HG03159 (cell line): ENCODE results near the gene FURIN.
A peak's percentile ranks its signal among the peaks of the same experiment; 100 is the strongest.

ENCODE experiments used
- ATAC-seq: cut with Tn5 transposase; IDR thresholded peaks from one replicate; pipeline ENCODE4 v1.9.1; 2021; ENCODE audit warnings: mild to moderate bottlenecking, moderate library complexity; ENCODE audit not compliant: unreplicated experiment

Gene FURIN

DNA sequence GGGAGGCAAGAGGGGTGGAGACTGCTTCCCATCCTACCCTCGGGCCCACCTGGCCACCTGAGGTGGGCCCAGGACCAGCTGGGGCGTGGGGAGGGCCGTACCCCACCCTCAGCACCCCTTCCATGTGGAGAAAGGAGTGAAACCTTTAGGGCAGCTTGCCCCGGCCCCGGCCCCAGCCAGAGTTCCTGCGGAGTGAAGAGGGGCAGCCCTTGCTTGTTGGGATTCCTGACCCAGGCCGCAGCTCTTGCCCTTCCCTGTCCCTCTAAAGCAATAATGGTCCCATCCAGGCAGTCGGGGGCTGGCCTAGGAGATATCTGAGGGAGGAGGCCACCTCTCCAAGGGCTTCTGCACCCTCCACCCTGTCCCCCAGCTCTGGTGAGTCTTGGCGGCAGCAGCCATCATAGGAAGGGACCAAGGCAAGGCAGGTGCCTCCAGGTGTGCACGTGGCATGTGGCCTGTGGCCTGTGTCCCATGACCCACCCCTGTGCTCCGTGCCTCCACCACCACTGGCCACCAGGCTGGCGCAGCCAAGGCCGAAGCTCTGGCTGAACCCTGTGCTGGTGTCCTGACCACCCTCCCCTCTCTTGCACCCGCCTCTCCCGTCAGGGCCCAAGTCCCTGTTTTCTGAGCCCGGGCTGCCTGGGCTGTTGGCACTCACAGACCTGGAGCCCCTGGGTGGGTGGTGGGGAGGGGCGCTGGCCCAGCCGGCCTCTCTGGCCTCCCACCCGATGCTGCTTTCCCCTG lies 13.8 kb downstream of the FURIN start:
- ATAC-seq: no peak

DNA sequence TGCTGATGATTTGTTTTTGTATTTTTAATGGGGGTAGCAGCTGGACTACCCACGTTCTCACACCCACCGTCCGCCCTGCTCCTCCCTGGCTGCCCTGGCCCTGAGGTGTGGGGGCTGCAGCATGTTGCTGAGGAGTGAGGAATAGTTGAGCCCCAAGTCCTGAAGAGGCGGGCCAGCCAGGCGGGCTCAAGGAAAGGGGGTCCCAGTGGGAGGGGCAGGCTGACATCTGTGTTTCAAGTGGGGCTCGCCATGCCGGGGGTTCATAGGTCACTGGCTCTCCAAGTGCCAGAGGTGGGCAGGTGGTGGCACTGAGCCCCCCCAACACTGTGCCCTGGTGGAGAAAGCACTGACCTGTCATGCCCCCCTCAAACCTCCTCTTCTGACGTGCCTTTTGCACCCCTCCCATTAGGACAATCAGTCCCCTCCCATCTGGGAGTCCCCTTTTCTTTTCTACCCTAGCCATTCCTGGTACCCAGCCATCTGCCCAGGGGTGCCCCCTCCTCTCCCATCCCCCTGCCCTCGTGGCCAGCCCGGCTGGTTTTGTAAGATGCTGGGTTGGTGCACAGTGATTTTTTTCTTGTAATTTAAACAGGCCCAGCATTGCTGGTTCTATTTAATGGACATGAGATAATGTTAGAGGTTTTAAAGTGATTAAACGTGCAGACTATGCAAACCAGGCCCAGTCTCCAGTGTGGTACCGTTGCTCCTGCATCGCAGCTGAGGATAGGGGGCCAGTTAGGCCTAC lies 14.6 kb downstream of the FURIN start:
- ATAC-seq: no peak

DNA sequence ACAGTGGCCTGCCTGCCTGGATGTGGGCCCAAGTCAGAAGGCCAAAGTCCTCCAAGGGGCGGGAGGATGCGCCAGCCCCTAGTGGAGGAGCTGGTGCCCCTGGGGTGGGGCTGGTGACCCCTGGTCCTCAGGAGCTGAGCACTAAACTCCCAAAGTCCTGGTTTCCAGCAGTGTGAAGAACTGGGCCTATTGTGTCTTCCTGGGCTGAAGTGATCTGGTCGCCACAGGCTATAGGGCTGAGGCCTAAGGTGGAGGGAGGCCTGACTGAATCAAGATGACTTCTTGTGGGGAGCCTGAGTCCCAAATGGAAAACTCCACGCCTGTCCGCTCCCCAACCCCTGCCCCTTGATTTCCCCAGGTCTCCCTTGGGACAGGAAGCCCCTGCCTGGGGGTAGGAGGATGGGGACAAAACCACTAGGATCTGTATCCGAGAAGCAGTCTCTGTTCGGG lies 15.2 kb downstream of the FURIN start:
- no peak for ATAC-seq

DNA sequence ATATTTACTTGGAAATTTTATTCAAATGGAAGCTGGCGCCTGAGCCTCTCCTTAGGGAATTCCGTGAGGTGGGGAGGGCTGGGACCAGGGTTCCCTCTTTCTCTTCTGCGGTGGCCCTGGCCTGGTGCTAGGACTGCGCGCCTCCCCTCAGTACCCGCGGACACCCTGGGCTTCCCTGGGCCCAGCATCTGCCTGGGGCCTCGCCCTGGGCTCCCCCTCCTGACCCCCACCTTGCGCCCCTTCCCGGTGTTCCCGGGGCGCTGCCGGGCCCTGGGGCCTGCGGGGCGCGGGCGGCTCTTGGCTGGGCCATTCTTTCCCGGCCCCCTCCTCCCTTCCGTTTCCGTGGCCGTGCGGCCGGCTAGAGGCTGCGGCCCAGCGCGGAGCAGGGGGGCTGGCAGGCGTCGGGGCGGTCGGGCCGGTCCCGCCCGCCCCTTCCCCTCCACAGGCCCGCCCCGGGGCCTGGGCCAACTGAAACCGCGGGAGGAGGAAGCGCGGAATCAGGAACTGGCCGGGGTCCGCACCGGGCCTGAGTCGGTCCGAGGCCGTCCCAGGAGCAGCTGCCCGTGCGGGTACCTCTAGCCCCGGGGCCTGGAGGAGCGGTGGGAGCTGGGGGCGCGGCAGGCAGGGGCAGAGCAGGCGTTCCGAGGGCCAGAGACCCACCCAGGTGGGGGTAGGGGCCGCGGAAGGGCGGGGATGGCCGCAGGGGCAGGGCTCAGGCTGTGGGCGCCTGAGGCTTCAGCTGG lies 15.8 kb downstream of the FURIN start, which contains the start of gene FES:
TSS of gene FES (plus strand) at position 529 of the 743 bp plus-strand sequence. CDS start 542 bp downstream, outside the sequence.
- peak; percentile 30 for ATAC-seq

DNA sequence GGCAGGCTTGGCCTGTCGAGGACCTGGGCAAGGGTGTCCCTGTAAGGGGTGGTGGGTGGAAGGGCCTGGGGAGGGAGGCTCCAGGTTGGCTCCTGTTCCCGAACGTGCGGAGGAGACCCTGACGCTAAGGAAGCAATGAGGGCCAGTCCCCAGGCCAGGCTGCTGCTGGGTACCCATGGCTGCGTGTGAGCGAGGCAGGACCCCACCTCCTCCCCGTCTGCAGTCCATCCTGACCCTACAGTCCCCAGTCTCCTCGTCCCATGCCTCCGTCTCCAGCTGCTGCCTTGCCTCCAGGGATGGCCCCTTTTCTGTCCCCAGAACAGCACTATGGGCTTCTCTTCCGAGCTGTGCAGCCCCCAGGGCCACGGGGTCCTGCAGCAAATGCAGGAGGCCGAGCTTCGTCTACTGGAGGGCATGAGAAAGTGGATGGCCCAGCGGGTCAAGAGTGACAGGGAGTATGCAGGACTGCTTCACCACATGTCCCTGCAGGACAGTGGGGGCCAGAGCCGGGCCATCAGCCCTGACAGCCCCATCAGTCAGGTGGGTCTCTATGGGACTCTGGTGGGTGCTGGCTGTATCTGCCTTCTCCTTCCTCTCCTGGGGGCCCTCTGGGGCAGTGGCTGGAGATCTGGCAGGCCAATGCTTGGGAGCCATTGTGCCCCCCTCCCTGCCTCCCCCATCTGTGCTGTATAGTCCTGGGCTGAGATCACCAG lies 16.5 kb downstream of the FURIN start:
- ATAC-seq: no peak

DNA sequence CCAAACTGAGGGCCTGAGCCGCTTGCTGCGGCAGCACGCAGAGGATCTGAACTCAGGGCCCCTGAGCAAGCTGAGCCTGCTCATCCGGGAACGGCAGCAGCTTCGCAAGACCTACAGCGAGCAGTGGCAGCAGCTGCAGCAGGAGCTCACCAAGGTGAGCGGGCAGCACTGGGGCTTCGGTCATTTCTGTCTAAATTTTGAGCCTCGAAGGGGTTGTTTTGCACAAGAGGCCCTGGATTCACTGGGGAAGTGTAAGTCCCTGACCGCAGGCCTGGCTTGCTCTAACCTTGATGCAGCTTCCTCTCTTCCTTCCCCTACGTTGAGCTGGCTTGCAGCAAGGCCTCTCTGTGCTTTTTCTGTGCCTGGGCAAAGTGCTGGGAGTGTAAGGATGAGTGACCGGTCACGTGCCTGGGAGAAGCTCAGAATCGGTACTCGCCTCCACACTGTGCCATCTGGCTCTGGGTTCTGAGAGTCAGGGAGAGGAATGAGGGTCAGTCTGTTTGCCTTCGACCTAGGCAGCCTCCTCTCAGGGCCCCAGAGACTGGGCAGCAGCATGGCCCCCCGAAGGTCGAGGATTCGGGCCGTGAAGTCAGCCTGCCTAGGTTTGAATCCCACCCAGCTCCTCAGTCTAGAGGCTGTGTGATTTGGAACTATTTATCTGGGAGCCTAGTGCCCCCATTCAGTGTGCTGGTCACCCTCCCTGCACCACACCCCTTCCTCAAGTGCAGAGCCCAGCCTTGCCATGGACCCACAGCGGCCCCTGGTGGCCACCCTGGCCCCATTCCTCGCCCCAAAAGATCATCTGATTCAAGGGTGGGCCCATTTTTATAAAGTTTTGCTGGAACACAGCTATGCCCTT lies 17.3 kb downstream of the FURIN start:
- ATAC-seq: peak; percentile 45

DNA sequence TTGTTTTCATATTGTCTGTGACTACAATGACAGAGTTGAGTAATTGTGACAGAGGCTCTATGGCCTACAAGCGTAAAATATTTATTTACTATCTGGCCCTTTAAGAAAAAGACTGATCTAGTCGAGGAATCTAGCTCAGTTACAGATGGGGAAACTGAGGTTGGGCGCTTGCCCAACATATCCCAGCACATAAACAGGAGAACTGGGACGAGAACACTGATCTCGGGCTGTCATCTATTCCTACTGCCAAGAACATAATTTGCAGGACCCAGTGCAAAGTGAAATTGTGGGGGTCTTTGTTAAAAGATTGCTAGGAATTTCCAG lies 17.9 kb downstream of the FURIN start:
- ATAC-seq: no peak

DNA sequence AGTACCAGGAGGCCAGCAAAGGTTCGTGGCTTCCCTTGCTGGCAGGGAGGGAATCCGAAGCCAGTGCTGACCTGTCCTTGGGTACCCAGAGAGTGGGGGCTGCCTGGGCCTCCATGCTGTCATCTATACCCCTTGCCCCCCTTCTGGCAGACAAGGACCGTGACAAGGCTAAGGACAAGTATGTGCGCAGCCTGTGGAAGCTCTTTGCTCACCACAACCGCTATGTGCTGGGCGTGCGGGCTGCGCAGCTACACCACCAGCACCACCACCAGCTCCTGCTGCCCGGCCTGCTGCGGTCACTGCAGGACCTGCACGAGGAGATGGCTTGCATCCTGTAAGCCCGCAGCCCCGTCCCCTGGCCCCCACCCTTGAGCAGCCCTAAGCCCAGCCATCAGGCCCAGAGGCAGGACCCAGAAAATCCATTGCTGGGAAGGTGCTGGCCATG lies 18.7 kb downstream of the FURIN start:
- no peak for ATAC-seq

DNA sequence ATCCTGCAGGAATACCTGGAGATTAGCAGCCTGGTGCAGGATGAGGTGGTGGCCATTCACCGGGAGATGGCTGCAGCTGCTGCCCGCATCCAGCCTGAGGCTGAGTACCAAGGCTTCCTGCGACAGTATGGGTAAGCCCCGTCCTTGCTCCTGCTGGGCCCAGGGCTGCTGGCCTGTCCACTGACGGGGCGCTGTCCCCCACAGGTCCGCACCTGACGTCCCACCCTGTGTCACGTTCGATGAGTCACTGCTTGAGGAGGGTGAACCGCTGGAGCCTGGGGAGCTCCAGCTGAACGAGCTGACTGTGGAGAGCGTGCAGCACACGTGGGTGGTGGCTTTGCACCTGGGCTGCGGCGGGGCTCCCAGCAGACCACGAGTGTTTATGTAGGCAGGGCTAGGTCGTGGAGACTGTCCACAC lies 20.9 kb downstream of the FURIN start:
- ATAC-seq: no peak

DNA sequence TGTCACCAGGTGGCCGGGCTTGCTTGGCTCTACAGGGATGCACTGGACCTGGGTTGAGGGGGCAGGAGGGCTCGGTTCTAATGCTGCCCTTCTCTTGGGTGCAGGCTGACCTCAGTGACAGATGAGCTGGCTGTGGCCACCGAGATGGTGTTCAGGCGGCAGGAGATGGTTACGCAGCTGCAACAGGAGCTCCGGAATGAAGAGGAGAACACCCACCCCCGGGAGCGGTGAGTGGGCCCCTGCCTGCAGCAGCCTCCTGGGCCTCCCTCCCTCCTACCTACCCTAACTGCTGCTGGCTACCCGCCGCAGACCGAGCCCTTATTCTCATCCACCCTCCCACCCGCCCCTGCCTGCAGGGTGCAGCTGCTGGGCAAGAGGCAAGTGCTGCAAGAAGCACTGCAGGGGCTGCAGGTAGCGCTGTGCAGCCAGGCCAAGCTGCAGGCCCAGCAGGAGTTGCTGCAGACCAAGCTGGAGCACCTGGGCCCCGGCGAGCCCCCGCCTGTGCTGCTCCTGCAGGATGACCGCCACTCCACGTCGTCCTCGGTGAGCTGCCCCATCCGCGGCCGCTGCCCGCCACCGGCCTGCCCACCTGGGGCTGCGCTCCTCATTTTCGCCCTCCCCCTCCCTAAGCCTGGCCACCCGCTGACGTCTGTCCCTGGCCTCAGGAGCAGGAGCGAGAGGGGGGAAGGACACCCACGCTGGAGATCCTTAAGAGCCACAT lies 21.5 kb downstream of the FURIN start:
- no peak for ATAC-seq

DNA sequence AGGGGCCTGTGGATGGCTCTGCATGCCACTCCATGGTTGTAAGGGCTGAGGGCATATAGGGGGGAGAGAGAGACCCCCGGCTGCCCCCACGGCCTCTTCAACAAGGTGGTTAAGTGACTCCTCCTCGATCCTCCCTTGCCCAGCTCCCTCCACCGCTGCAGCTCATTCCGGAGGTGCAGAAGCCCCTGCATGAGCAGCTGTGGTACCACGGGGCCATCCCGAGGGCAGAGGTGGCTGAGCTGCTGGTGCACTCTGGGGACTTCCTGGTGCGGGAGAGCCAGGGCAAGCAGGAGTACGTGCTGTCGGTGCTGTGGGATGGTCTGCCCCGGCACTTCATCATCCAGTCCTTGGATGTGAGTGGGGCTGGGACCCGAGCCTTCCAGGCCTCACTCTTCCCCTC lies 22.5 kb downstream of the FURIN start:
- ATAC-seq: no peak

DNA sequence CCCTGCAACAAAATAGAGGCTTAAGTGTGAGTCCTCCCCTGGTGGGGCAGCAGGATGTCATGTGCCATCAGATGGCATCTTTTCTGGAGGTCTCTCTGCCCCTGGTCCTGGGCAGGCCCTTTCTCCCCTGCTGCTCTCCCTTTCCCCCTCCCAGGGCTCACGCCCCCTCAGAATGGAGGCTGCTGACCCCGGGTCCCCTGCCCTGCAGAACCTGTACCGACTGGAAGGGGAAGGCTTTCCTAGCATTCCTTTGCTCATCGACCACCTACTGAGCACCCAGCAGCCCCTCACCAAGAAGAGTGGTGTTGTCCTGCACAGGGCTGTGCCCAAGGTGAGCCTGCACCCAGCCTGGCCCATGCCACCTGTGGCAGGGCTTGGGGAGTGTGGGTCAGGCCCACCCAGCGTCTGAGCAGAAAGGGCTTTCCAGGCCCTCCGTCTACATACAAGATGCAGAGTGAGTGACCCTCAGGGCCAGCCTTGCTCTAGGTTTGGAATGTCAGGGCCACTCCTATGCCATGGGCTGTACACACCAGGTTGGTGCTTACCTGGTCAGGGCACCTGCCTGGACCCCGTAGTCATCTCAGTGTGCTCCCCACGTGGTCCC lies 23.1 kb downstream of the FURIN start:
- no peak for ATAC-seq

DNA sequence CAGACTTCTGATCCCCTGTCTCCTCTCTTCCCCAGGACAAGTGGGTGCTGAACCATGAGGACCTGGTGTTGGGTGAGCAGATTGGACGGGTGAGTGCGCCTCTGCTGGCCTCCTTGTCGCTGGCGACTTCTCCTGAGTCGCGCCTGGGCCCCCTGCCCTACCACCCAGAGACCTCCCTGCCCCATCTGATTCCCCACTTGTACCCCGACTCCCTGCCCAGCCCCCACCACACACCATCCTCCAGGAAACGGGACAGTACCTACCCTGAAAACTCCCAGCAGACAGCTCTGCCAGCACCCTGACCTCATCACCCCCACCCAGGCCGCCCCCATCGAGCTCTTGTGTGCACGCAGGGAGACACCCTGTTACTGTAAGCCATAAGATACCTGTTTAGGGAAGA lies 23.6 kb downstream of the FURIN start:
- ATAC-seq: no peak

DNA sequence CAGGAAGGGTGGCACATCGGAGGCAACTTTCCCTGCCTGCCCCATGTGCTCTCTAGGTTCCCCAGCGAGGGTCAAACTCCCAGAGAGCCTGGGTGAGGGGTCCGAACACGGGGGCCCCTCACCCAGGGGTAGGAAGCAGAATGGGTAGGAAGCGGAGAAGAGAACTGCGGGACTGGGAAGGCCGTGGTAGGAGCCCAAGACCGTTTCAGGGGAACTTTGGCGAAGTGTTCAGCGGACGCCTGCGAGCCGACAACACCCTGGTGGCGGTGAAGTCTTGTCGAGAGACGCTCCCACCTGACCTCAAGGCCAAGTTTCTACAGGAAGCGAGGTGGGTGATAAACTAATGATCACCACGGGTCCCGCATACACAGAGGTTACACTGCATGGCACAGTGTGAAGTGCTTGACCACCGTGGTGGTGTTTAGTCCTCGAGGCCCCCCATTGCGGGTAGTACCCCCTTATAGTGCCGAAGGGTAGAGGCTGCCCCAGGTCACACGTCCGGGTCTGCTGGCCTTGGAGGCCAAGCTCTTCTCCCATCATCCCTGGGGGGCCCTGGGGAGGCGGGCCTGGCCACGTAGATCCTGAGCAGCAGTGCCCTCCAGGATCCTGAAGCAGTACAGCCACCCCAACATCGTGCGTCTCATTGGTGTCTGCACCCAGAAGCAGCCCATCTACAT lies 24.2 kb downstream of the FURIN start:
- no peak for ATAC-seq

DNA sequence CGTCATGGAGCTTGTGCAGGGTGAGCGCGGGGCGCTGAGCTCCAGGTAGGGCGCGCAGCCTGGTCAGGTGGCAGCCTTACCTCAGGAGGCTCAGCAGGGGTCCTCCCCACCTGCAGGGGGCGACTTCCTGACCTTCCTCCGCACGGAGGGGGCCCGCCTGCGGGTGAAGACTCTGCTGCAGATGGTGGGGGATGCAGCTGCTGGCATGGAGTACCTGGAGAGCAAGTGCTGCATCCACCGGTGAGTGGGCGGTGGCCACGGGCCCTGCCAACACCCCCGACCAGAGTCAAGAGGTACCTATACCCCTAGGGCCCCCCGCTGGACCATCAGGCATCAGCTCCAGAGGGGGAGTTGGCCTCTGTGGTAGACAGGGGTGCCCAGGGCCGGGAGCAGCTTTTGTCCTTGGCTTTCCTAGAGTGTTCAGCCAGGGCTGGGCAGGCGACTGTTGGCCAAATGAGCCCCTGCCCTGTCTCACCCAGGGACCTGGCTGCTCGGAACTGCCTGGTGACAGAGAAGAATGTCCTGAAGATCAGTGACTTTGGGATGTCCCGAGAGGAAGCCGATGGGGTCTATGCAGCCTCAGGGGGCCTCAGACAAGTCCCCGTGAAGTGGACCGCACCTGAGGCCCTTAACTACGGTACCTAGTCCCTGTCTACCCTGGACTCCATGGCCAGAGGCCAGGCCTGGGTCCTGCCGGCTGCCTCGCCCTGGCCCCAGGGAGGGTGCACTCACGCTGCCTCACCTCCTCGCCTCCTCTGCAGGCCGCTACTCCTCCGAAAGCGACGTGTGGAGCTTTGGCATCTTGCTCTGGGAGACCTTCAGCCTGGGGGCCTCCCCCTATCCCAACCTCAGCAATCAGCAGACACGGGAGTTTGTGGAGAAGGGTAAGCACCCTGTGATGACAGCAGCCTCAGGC lies 25.0 kb downstream of the FURIN start:
- ATAC-seq: no peak

DNA sequence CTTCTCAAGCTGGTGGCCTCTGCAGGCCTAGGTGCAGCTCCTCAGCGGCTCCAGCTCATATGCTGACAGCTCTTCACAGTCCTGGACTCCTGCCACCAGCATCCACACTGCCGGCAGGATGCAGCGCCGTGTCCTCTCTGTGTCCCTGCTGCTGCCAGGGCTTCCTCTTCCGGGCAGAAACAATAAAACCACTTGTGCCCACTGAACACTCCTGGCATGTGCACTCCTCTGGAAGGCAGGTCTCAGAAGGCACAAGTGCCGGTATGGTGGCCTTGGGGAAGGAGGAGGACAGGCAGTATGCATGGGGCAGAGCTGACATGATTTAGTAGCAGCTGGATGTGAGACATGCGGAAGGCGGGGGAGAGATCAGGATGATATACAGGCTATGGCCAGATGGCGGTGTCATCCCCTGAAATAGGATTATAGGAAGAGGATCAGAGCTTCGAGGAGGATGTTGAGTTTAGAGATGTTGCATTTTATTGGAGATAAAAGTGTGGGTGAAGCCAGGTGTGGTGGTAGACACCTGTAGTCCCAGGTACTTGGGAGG lies 27.3 kb downstream of the FURIN start:
- ATAC-seq: no peak

DNA sequence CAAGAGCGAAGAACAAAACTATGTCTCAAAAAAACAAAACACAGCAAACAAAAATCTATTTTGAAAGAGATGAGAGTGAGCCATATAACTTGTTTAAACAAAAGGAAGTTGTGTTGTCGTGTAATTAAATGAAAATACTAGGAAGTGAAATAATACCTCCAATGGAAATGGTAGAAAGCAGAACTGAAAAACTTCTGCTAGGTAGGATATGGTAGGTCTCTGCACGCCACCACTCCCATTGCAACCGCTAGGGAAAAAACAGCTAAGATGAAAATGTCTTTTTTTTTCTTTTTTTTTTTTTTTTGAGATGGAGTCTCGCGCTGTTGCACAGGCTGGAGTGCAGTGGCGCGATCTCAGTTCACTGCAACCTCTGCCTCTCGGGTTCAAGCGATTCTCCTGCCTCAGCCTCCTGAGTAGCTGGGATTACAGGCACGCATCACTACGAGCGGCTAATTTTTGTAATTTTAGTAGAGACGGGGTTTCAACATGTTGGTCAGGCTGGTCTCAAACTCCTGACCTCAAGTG lies 28.8 kb downstream of the FURIN start:
- ATAC-seq: peak; percentile 61
